Heart right ventricle (tissue), 16 donors: ENCODE measurements around the gene STOML3. TPM values are rescaled to one million over a fixed set of nuclear protein-coding genes. Genes with fewer than 3 reads are reported as not detected.

Source experiments
- ATAC-seq, 8 donors: fragments of 200-7000 bp; cut with Tn5 transposase; one replicate each; pipeline ENCODE4 v1.9.1; 2020; ENCODE audit warnings: mild to moderate bottlenecking in 8 of 8, moderate library complexity in 8 of 8, moderate number of reproducible peaks in 1 of 8
- DNase-seq, 2 donors: peaks; one replicate each; pipeline ENCODE4 v3.0.0-alpha.2; 2020
- H3K27ac ChIP-seq, 10 donors: fragments of 200-600 bp; sonication (generic) in 2 of 10; one replicate each; pipeline versions ENCODE4 v1.5.0 to v1.8.0; 2020 to 2022; ENCODE audit warnings: mild to moderate bottlenecking in 3 of 10
- H3K27me3 ChIP-seq, 7 donors: fragments of 200-600 bp; one replicate each; pipeline ENCODE4 v1.8.0; 2021 to 2022; ENCODE audit warnings: mild to moderate bottlenecking in 2 of 7
- H3K36me3 ChIP-seq, 9 donors: fragments of 200-600 bp; sonication (generic) in 1 of 9; one replicate each; pipeline versions ENCODE4 v1.5.0 to v1.8.0; 2020 to 2022; ENCODE audit warnings: mild to moderate bottlenecking in 2 of 9
- H3K4me1 ChIP-seq, 9 donors: fragments of 200-600 bp; sonication (generic) in 1 of 9; one replicate each; pipeline versions ENCODE4 v1.5.0 to v1.8.0; 2020 to 2022; ENCODE audit warnings: mild to moderate bottlenecking in 4 of 9
- H3K4me3 ChIP-seq, 10 donors: fragments of 200-600 bp; sonication (generic) in 2 of 10; one replicate each; pipeline versions ENCODE4 v1.5.0 to v1.8.0; 2020 to 2022; ENCODE audit warnings: mild to moderate bottlenecking in 7 of 10, moderate library complexity in 2 of 10
- H3K9me3 ChIP-seq, 11 donors: fragments of 200-600 bp in 10 of 11; sonication (generic) in 2 of 11; one replicate each; pipeline versions ENCODE4 v1.5.0 to v1.8.0; 2013 to 2022; ENCODE audit warnings: mild to moderate bottlenecking in 2 of 11, control low read depth in 1 of 11, moderate library complexity in 1 of 11
- CTCF ChIP-seq, 9 donors: fragments of 200-600 bp; sonication (generic) in 2 of 9; IDR thresholded peaks; one replicate each; pipeline versions ENCODE4 v1.5.0 to v1.8.0; 2021 to 2022; ENCODE audit warnings: antibody characterized with exemption in 9 of 9, mild to moderate bottlenecking in 5 of 9, moderate library complexity in 1 of 9
- WGBS, 2 donors: extraction: QIAGEN DNeasy Blood & Tissue Kit; methylation state at CpG; one replicate each; pipeline ENCODE4 v1.1.7; 2013; ENCODE audit warnings: inconsistent platforms in 1 of 2; 5-methylcytosine and 5-hydroxymethylcytosine counted together
- intact Hi-C, 10 donors: fragments of 100-400 bp; cut with DNase I; formaldehyde crosslinking; loops; one replicate each; pipeline versions ENCODE4 v1.11.1 to v1.14.2; 2022
- long read RNA-seq, 3 donors: library from polyadenylated mRNA; unstranded; transcript quantifications; one replicate each; pipeline ENCODE4 v2.0.0, GENCODE V29; 2020 to 2021
- polyA plus RNA-seq, 2 donors: library from polyadenylated mRNA; stranded (reverse); fragments of 200-250 nt; gene quantifications; one replicate each; pipeline ENCODE4 v1.2.3, GENCODE V29; 2013
- total RNA-seq, 10 donors: library from RNA; stranded (reverse); fragmentation: NEBNext Ultra II Directional in 3 of 10; extraction: Animal tissue kit (Norgen Biotek cat#: 25700) in 3 of 10; gene quantifications; one replicate each; pipeline versions ENCODE4 v1.2.1 to v1.2.4, GENCODE V29; 2021 to 2023
- donor health status: Arrhythmogenic right ventricular cardiomyopathy.
- donor health status: ischemic (EF 13 %, LVEDD 7.1; RV severe dilation, severe dysfunction).
- donor health status: healthy with polysubstance abuse.
- donor health status: DM: no; HTN: yes; CAD: no.
- donor health status: DM: no; HTN: no; CAD: no.
- donor health status: ischemic (EF 25% LVEDD 6.9; RV normal size, moderate dysfunction).
- donor health status: ischemic (EF 25% LVEDD 5.7; RV mildly dilated, moderate dysfunction).
- donor health status: healthy.
- donor health status: DM: yes; HTN: yes; CAD: no.
- donor health status: Ischemic cardiomyopathy.
- donor health status: ischemic (EF 35%, LVEDD 5.7; RV mildly dilated, moderate dysfunction).
- donor health status: nonischemic (EF 11% LVEDD 7.7; RV severe dilation, severe dysfunction).
- donor health status: DM: yes; HTN: yes; CAD: no.
- donor health status: PGD.
- donor health status: ischemic (EF 29% LVEDD 5.4; RV normal size, mild dysfunction).
- donor health status: nonischemic (EF 23%, LVEDD 6.1; RV moderate dilation, normal function).

The STOML3 gene
- total RNA-seq, result not detected
- polyA plus RNA-seq, result not detected
- long read RNA-seq, donor 1, result 0 reads
- long read RNA-seq, donor 2, result 0 reads
- long read RNA-seq, donor 3, result 0 reads

GRCh38 chr13:38990693-38991092 lies at the start of gene STOML3:
Gene STOML3 (minus strand): TSS chr13:38990831. CDS start chr13:38990721, 110 bp downstream.
- DNase-seq, result no peak
- Histone ChIP-seq H3K27ac (no peak within 1 kb of the TSS), H3K4me1 (no peaks in the 10 kb centered on the region), H3K27me3 (no peaks in the 10 kb centered on the region), H3K9me3 (no peaks in the 10 kb centered on the region), H3K36me3 (no peaks in the 10 kb centered on the region), H3K4me3 (no peak within 1 kb of the TSS)
- intact Hi-C loops, result no loop called here
- no peak for TF ChIP-seq CTCF (IDR thresholded peaks at IDR 0.05)
- ATAC-seq, result no peak

- Histone ChIP-seq H3K27me3 (no peaks in the 10 kb centered on the region), H3K4me3 (peak overlapping the region in 1 of 10 donors; percentile 98), H3K9me3 (no peaks in the 10 kb centered on the region), H3K27ac (peak overlapping the region in 1 of 10 donors; percentile 92), H3K36me3 (peaks cover 0 to 35% (median 0%) of the 10 kb centered on the region in 9 donors), H3K4me1 (peaks cover 0 to 46% (median 42%) of the 10 kb centered on the region in 9 donors)
- no peak for TF ChIP-seq CTCF (IDR thresholded peaks at IDR 0.05)
- ATAC-seq (no peak), DNase-seq (no peak)
- intact Hi-C loops, result loop anchor here in 2 of 10 donors (10.0 kb wide), 2 partner anchors 225 to 375 kb away; no protein-coding TSS in a partner anchor
- WGBS, 2 donors, result 76 to 77% methylated on average over 1 of the region's 1 CpG
These were observed 49.6 kb upstream of the STOML3 start for GRCh38 chr13:39040206-39040605.

- intact Hi-C loops, result no loop called here
- Histone ChIP-seq H3K4me1 (peaks cover 0 to 57% (median 51%) of the 10 kb centered on the region in 9 donors), H3K4me3 (peak overlapping the region in 9 of 10 donors; percentile 77 to 98 (median 93)), H3K36me3 (peaks cover 0 to 23% (median 0%) of the 10 kb centered on the region in 9 donors), H3K27ac (peak overlapping the region in 7 of 10 donors; percentile 83 to 92 (median 86)), H3K27me3 (no peaks in the 10 kb centered on the region), H3K9me3 (no peaks in the 10 kb centered on the region)
- WGBS, 2 donors, result 25 to 27% methylated on average over 7 of the region's 7 CpGs
- DNase-seq (no peak), ATAC-seq (no peak)
- no peak for TF ChIP-seq CTCF (IDR thresholded peaks at IDR 0.05)
These were observed 48.4 kb upstream of the STOML3 start for GRCh38 chr13:39039041-39039440.

GRCh38 chr13:39038569-39039030 lies 48.0 kb upstream of the STOML3 start:
- intact Hi-C loops, result no loop called here
- WGBS, 2 donors, result 0 to 1% methylated on average over 15 of the region's 15 CpGs
- ATAC-seq, result peak; percentile 3 to 55 (median 24)
- no peak for TF ChIP-seq CTCF (IDR thresholded peaks at IDR 0.05)
- Histone ChIP-seq H3K9me3 (no peaks in the 10 kb centered on the region), H3K27ac (peak overlapping the region; percentile 11 to 92 (median 84)), H3K36me3 (peaks cover 0 to 19% (median 0%) of the 10 kb centered on the region in 9 donors), H3K4me3 (peak overlapping the region; percentile 55 to 98 (median 92)), H3K4me1 (peaks cover 0 to 58% (median 51%) of the 10 kb centered on the region in 9 donors), H3K27me3 (no peaks in the 10 kb centered on the region)
- no peak for DNase-seq
